Astrocyte (in vitro differentiated cells and primary cell): ENCODE data around the gene STOX1.

Experiments
- EZH2 ChIP-seq: IDR thresholded peaks from 2 replicates; pipeline ENCODE4 v1.6.1; 2012; ENCODE audit warnings: mild to moderate bottlenecking, low read length, inconsistent platforms; ENCODE audit not compliant: insufficient read depth
- TF ChIP-seq, protein P1 (sequence below): IDR thresholded peaks from 2 replicates; pipeline ENCODE4 v1.5.1; 2011; ENCODE audit warnings: low read depth, mild to moderate bottlenecking, inconsistent platforms, low read length, moderate library complexity; ENCODE audit not compliant: insufficient read depth

DNA sequence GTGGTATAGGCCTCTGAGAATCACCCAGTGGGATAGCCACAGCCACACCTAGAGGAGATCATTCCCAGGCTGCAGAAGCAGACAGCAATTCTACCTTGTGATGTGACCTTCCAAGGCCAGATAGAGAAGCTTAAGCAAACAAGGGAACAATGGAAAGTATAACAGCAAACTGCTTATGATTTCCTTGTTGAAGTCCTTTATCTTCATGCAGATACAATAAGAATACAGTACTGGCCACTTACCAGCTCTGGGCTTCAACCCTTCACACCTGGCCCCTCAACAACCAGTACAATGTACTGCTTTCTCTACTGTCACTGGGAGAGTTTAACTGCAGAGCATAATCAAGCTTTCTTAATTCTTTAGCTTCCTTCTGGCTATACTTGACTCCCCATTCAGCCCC is 51.2 kb downstream of the STOX1 start:
- no peak for TF ChIP-seq EZH2
- TF ChIP-seq, protein P1, sequence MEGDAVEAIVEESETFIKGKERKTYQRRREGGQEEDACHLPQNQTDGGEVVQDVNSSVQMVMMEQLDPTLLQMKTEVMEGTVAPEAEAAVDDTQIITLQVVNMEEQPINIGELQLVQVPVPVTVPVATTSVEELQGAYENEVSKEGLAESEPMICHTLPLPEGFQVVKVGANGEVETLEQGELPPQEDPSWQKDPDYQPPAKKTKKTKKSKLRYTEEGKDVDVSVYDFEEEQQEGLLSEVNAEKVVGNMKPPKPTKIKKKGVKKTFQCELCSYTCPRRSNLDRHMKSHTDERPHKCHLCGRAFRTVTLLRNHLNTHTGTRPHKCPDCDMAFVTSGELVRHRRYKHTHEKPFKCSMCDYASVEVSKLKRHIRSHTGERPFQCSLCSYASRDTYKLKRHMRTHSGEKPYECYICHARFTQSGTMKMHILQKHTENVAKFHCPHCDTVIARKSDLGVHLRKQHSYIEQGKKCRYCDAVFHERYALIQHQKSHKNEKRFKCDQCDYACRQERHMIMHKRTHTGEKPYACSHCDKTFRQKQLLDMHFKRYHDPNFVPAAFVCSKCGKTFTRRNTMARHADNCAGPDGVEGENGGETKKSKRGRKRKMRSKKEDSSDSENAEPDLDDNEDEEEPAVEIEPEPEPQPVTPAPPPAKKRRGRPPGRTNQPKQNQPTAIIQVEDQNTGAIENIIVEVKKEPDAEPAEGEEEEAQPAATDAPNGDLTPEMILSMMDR: no peak
